Astrocyte of the cerebellum (primary cell): ENCODE measurements around the gene MORN2.
"Not testable (repeated sequence)": the region's sequence is repeated elsewhere in the genome, so short reads cannot be mapped to it uniquely, and the experiment has no call there.

Source experiments
- DNase-seq: peaks from one replicate; pipeline ENCODE4 v3.0.0-alpha.2; 2011; ENCODE audit warnings: low read depth
- H3K4me3 ChIP-seq: 2 replicates; pipeline ENCODE4 v1.5.1; 2011; ENCODE audit warnings: mild to moderate bottlenecking, low read depth, low read length, moderate library complexity
- in situ Hi-C: cut with HindIII; loops from 2 replicates; pipeline ENCODE4 v1.10.0; 2017; ENCODE audit warnings: low sequenced_read_pairs
- TF ChIP-seq, protein P1 (sequence below): IDR thresholded peaks from 2 replicates; pipeline ENCODE4 v1.5.1; 2012; ENCODE audit warnings: low read length, low read depth, moderate library complexity, mild to moderate bottlenecking; ENCODE audit errors: missing control alignments

MORN2 gene

DNA sequence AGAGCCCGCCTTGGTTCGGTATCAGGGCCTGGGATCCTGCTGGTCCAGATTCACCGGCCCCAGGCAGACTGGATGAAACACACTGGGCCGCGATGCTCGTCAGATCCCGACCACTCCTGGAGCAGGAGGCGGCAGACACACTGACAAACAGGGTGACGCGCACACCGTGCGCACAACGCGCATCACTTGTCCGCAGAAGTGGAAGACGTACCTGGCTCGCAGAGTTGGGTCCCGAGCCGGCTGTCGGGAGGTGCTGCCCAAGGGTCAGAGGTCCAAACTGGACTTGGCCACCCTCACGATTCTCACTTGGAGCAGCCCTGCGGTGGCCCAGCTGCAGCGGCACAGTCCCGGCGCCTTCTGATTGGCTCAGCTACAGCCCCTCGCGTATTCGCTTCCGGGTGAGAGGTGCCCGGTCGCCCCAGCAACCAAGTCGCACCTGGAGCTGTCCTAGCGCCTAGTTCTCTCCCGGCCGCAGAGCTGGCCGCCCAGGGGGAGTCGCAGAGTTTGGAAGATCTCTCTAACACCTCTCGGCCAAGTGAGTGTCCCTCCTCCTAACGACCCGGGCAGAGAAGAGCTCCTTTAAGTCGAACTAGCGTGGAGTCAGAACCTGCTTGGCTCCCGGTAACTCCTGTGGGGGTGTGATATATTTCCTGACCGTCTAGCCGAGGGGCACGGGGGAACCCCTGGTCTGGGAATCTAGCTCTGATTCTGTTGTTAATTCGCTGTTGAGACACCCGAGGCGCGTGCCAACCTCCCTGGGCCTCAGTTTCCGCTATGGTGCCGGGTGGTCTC lies at the start of gene MORN2, which contains the start of gene DHX57:
TSS of gene MORN2 (plus strand) at position 401 of the 792 bp plus-strand sequence.
TSS of gene DHX57 (minus strand) at position 359 of the 792 bp plus-strand sequence. CDS start 7,529 bp downstream, outside the sequence.
- TF ChIP-seq, protein P1, sequence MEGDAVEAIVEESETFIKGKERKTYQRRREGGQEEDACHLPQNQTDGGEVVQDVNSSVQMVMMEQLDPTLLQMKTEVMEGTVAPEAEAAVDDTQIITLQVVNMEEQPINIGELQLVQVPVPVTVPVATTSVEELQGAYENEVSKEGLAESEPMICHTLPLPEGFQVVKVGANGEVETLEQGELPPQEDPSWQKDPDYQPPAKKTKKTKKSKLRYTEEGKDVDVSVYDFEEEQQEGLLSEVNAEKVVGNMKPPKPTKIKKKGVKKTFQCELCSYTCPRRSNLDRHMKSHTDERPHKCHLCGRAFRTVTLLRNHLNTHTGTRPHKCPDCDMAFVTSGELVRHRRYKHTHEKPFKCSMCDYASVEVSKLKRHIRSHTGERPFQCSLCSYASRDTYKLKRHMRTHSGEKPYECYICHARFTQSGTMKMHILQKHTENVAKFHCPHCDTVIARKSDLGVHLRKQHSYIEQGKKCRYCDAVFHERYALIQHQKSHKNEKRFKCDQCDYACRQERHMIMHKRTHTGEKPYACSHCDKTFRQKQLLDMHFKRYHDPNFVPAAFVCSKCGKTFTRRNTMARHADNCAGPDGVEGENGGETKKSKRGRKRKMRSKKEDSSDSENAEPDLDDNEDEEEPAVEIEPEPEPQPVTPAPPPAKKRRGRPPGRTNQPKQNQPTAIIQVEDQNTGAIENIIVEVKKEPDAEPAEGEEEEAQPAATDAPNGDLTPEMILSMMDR: no peak
- DNase-seq: peak; percentile 34
- in situ Hi-C loops: no loop called here
- H3K4me3 ChIP-seq: peak within 1 kb of the TSS; percentile 94

DNA sequence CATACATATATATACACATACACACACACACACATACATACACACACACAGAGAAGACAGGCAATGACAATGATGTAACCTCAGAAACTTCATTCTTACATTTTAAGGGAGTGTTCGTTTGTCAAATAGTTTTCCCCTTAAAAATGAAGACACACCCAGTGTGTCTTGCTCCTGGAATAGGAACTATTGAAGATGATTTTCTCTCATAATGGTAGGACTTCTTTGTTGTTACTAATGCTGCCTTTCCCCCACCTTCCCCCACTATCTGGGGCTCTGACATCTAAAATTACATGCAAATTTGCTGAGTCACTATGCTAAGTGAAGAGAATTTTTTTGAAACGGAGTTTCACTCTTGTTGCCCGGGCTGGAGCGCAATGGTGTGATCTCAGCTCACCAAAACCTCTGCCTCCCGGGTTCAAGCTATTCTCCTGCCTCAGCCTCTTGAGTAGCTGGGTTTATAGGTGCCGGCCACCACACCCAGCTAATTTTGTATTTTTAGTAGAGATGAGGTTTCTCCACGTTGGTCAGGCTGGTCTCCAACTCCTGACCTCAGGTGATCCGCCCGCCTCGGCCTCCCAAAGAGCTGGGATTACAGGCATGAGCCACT lies 48.1 kb upstream of the MORN2 start:
- in situ Hi-C loops, H3K4me3 ChIP-seq: not testable (repeated sequence)
- peak; percentile 35 for DNase-seq

DNA sequence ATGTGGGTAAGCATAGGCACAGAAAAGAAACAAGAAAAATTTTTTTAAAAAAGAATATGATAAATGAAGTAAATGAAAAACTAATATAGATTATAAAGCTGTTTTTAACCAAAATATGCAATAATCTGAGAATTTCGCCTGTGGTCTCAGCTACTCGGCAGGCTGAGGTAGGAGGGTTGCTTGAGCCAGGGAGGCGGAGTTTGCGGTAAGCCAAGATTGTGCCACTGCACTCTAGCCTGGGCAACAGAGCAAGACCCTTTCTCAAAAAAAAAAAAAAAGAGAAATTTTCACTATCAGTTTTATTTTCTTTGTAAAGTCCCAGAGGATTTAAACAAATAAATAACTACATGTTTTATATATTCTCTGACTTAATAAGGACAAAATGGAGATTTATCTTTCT lies 47.3 kb upstream of the MORN2 start:
- H3K4me3 ChIP-seq: no peak overlapping the region
- in situ Hi-C loops: no loop called here
- DNase-seq: no peak
- TF ChIP-seq, protein P1: no peak

DNA sequence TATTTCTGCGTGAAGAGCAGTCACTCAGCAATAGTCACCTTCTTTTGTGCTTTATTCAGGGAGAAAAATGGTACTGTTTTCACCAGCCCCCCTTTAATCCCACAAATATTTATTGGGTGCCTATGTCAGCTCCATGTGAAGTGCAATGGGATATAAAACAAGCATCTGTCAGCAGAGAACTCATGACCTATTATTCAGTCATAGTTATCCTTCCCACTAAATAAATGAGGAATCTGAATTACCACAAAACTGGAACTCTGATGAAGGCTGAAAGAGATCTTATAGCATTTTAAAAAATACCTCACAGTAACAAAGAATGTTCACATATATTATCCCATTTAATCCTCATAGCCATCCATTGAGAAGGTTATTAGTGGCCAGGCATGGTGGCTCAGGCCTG lies 45.8 kb upstream of the MORN2 start:
- in situ Hi-C loops: no loop called here
- TF ChIP-seq, protein P1: no peak
- DNase-seq: no peak
- no peak overlapping the region for H3K4me3 ChIP-seq

DNA sequence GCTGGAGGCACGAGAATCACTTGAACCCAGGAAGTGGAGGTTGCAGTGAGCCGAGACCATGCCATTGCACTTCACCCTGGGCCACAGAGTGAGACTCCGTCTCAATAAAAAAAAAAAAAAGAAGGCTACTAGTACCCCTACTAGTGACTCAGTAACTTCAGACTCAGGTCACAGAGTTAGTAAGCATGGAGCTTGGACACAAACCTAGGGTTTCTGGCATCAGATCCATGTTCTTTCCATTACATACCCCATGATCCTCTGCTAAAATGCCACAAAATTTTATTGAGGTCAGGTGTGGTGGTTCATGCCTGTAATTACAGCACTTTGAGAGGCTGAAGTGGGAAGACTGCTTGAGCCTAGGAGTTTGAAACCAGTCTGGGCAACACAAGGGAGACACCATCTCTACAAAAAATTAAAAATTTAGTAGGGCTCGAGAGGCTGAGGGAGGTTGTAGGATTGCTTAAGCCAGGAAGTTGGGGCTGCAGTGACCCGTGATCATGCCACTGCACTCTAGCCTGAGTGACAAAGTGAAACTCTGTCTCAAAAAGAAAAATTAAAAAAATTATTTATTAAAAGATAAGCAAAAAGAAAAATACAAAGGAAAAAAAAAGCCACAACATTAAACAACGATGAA lies 45.1 kb upstream of the MORN2 start:
- in situ Hi-C loops: no loop called here
- TF ChIP-seq, protein P1: no peak
- DNase-seq: no peak
- H3K4me3 ChIP-seq: no peak overlapping the region

DNA sequence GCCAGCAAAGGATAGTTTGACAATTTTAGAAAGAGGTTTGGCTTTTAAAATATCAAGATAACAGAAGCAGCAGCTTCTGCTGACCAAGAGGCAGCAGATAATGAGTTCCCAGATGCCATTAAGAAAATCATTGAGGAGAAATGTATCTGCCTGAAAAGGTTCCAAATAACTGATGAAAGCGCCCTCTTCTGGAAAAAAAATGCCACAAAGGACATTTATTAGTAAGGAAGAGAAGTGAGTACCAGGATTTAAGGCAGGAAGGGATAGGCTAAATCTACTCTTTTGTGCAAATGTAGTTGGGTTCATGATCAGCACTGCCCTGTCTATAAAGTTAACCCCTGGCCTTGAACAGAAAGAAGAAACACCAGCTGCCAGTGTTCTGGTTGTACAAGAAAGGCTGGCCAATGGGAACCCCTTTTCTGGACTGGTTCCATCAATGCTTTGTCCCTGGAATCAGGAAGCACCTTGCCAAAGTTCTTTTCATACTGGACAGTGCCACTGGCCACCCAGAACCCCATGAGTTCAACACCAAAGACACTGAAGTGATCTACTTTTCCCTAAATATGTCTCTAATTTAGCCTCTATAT lies 40.7 kb upstream of the MORN2 start:
- DNase-seq: no peak
- TF ChIP-seq, protein P1: peak; percentile 40
- H3K4me3 ChIP-seq: no peak overlapping the region
- in situ Hi-C loops: no loop called here

DNA sequence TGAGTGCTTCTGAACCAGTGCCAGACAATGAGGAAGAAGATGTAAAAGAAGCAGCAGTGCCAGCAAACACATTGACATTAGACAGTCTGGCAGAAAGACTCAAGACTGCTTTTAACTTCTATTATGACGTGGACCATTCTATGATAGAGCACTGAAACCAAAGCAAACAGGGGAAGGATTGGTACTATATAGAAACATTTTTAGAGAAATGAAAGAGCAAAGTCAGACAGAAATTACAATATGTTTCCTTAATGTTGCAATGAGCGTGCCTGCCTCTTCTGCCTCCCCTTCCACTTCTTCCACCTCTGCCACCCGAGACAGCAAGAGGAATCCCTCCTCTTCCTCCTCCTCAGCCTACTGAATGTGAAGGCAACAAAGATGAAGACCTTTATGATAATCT lies 39.8 kb upstream of the MORN2 start:
- no peak overlapping the region for H3K4me3 ChIP-seq
- DNase-seq: no peak
- in situ Hi-C loops: no loop called here
- TF ChIP-seq, protein P1: no peak
